Ishikawa (cell line): ENCODE results near the gene DCXR.

Source experiments
- CEBPB ChIP-seq: IDR thresholded peaks from 2 replicates; pipeline ENCODE4 v1.6.1; 2012
- CREB1 ChIP-seq: IDR thresholded peaks from 2 replicates; pipeline ENCODE4 v1.6.1; 2012; ENCODE audit warnings: low read depth
- EGR1 ChIP-seq: IDR thresholded peaks from 2 replicates; pipeline ENCODE4 v1.6.1; 2012
- EP300 ChIP-seq: IDR thresholded peaks from 2 replicates; pipeline ENCODE4 v1.6.1; 2012; ENCODE audit warnings: borderline replicate concordance
- FOXM1 ChIP-seq: IDR thresholded peaks from 2 replicates; pipeline ENCODE4 v1.6.1; 2012; ENCODE audit warnings: low read depth, borderline replicate concordance
- MAX ChIP-seq: IDR thresholded peaks from 2 replicates; pipeline ENCODE4 v1.6.1; 2012
- NFIC ChIP-seq: IDR thresholded peaks from 2 replicates; pipeline ENCODE4 v1.6.1; 2012
- RAD21 ChIP-seq: IDR thresholded peaks from 2 replicates; pipeline ENCODE4 v1.6.1; 2012; ENCODE audit warnings: low read depth
- TAF1 ChIP-seq: IDR thresholded peaks from 2 replicates; pipeline ENCODE4 v1.6.1; 2012; ENCODE audit warnings: low read depth, mild to moderate bottlenecking
- TCF12 ChIP-seq: IDR thresholded peaks from 2 replicates; pipeline ENCODE4 v1.6.1; 2012; ENCODE audit warnings: low read depth
- TEAD4 ChIP-seq: IDR thresholded peaks from 2 replicates; pipeline ENCODE4 v1.6.1; 2012
- USF1 ChIP-seq: IDR thresholded peaks from 2 replicates; pipeline ENCODE4 v1.6.1; 2012
- YY1 ChIP-seq: IDR thresholded peaks from 2 replicates; pipeline ENCODE4 v1.6.1; 2012; ENCODE audit warnings: low read depth
- ZBTB7A ChIP-seq: IDR thresholded peaks from 2 replicates; pipeline ENCODE4 v1.6.1; 2012; ENCODE audit warnings: low read depth
- TF ChIP-seq, protein P1 (sequence below): IDR thresholded peaks from 2 replicates; pipeline ENCODE4 v1.6.1; 2012; ENCODE audit warnings: low read depth, mild to moderate bottlenecking

DCXR gene

DNA sequence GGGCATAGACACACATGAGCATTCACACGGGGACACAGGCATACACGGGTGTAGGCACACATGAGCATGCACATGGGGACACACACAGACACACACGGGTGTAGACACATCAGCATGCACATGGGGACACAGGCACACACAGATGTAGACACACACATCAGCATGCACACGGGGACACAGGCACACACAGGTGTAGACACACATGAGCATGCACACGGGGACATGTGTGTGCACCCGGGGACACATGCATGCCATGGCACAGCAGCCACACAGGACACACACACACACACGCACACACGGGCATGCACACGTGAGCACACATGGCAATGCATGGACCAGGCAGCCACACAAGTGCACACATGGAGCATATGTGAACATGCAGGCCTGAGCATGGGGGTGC lies 5.2 kb upstream of the DCXR start:
- TF ChIP-seq EP300, result no peak
- TF ChIP-seq CEBPB, result no peak
- TF ChIP-seq TCF12, result no peak

DNA sequence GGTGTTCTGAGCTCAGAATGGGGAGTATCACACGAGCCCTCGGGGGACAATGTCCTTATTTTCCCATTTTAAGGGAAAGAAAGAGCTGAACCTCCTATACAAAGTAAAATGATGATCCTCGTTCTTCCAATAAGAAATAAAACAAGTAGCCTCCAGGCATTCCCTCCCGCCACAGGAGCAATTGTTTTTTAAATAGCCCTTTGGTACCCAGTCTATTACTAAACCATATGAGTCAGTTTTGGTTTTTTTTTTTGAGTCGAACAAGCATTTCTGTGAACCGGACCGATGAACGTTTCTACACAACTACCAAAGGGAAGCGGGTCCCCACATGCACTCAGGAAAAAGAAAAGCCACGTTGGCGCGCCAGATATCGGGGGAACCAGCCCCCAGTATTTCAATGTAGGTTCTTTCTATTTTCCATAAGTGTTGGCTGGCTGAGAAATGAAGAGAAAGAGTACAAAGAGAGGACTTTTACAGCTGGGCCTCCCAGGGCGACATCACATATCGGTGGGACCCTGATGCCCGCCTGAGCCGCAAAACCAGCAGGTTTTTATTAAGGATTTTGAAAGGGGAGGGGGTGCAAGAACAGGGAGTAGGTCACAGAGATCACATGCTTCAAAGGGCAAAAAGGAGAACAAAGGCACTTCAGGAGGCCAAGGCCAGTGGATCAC lies 3.8 kb upstream of the DCXR start:
- TF ChIP-seq USF1, result no peak

DNA sequence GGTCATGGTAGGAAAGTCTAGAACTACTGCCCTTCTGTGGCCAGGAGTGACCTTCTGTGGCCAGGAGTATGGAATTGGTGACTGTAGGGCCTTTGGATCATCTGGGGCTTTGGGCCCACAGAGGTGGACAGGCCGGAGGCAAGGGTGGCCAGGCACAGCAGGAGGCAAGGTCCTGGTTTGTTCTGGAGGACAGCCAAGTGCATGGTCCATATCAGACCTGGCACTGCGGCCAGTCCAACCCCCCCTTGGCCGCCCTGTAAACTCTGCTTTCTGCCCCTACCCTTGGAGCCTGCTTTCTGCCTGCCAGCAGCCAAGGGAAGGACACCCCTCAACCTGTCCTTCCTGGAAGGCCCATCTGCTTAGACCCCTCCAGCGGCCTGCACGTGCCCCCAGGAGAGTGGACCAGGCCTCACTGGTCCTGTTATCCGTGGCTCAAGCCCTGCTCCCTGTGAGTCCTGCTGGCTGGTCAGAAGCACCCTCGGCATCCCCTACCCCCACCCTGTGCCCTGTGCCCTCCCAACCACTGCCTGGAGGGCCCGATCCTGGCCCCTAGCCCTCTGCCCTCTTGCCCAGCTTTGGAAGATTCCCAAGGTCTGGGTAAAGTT lies 2.3 kb upstream of the DCXR start:
- TF ChIP-seq NFIC, result 0 out of 2 replicates have a peak, but pooled peaks have one; percentile 19
- no peak for TF ChIP-seq TAF1

DNA sequence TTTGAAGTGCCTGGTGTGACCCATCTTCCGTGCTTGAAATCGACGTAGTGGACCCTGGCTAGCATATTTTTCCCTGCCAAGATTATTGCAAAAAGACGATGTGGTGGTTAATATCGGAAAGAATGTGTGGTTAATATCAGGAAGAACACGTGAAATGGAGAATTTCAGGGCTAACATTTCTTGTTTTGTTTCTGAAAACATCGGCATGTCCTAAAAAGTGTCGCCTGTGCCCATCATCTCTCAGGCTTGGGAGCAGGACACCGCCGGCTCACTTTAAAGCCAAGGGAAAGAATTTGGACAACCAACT lies 345 bp upstream of the DCXR start:
- no peak for TF ChIP-seq NFIC
- no peak for TF ChIP-seq FOXM1
- no peak for TF ChIP-seq EP300
- TF ChIP-seq MAX, result no peak
- TF ChIP-seq, protein P1, sequence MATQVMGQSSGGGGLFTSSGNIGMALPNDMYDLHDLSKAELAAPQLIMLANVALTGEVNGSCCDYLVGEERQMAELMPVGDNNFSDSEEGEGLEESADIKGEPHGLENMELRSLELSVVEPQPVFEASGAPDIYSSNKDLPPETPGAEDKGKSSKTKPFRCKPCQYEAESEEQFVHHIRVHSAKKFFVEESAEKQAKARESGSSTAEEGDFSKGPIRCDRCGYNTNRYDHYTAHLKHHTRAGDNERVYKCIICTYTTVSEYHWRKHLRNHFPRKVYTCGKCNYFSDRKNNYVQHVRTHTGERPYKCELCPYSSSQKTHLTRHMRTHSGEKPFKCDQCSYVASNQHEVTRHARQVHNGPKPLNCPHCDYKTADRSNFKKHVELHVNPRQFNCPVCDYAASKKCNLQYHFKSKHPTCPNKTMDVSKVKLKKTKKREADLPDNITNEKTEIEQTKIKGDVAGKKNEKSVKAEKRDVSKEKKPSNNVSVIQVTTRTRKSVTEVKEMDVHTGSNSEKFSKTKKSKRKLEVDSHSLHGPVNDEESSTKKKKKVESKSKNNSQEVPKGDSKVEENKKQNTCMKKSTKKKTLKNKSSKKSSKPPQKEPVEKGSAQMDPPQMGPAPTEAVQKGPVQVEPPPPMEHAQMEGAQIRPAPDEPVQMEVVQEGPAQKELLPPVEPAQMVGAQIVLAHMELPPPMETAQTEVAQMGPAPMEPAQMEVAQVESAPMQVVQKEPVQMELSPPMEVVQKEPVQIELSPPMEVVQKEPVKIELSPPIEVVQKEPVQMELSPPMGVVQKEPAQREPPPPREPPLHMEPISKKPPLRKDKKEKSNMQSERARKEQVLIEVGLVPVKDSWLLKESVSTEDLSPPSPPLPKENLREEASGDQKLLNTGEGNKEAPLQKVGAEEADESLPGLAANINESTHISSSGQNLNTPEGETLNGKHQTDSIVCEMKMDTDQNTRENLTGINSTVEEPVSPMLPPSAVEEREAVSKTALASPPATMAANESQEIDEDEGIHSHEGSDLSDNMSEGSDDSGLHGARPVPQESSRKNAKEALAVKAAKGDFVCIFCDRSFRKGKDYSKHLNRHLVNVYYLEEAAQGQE, result no peak
- no peak for TF ChIP-seq TAF1
- no peak for TF ChIP-seq ZBTB7A
- TF ChIP-seq TEAD4, result no peak
- no peak for TF ChIP-seq CEBPB
- no peak for TF ChIP-seq TCF12
- TF ChIP-seq CREB1, result no peak
- no peak for TF ChIP-seq YY1
- TF ChIP-seq RAD21, result no peak
- TF ChIP-seq USF1, result no peak
- no peak for TF ChIP-seq EGR1

GRCh38 chr17:82036634-82037091 lies 834 bp downstream of the DCXR start:
- no peak for TF ChIP-seq TAF1
- TF ChIP-seq ZBTB7A, result no peak
- TF ChIP-seq MAX, result no peak
- TF ChIP-seq EP300, result no peak
- TF ChIP-seq YY1, result no peak
- no peak for TF ChIP-seq TCF12
- no peak for TF ChIP-seq FOXM1
- TF ChIP-seq CREB1, result no peak
- TF ChIP-seq CEBPB, result no peak
- TF ChIP-seq USF1, result no peak
- TF ChIP-seq RAD21, result no peak
- TF ChIP-seq TEAD4, result no peak
- TF ChIP-seq NFIC, result no peak
- TF ChIP-seq, protein P1, result no peak
- no peak for TF ChIP-seq EGR1

GRCh38 chr17:82035956-82036633 lies 1.4 kb downstream of the DCXR start:
- TF ChIP-seq, protein P1, result no peak
- no peak for TF ChIP-seq FOXM1
- no peak for TF ChIP-seq USF1
- TF ChIP-seq CEBPB, result no peak
- no peak for TF ChIP-seq ZBTB7A
- no peak for TF ChIP-seq NFIC
- TF ChIP-seq CREB1, result no peak
- TF ChIP-seq RAD21, result no peak
- no peak for TF ChIP-seq EGR1
